H1 (cell line): ENCODE measurements around the gene FGFBP3. TPM values are rescaled to one million over a fixed set of nuclear protein-coding genes. Genes with fewer than 3 reads are reported as not detected.

Experiments used
- CTCF ChIA-PET: fragments of 300-600 bp; sonication (Branson Sonifier 250); formaldehyde crosslinking; loops from one replicate; lab custom pipeline; 2021; ENCODE audit not compliant: partially characterized antibody; lab: Charles Lee
- POLR2A ChIA-PET: fragments of 300-600 bp; sonication (Branson Sonifier 250); formaldehyde crosslinking; loops from one replicate; lab custom pipeline; 2021; ENCODE audit warnings: inconsistent platforms; ENCODE audit not compliant: partially characterized antibody; lab: Charles Lee
- DNase-seq, 2 experiments: peaks; one replicate each; pipeline versions ENCODE4 v3.0.0 to v3.0.0-alpha.2; 2010 to 2022; ENCODE audit warnings: low spot score in 2 of 2, low read depth in 1 of 2, mixed read lengths in 1 of 2
- FAIRE-seq: peaks from 2 replicates; lab custom pipeline; 2011; peaks lifted over from hg19 to GRCh38; lab: Jason Lieb, UNC
- H2AFZ ChIP-seq: 2 replicates; pipeline ENCODE4 v1.8.1; 2012; ENCODE audit warnings: low read length, inconsistent platforms
- H2AK5ac ChIP-seq: 2 replicates; pipeline ENCODE4 v1.6.1; 2013; ENCODE audit warnings: low read depth, low read length
- H2BK120ac ChIP-seq: replicated peaks from 2 replicates; pipeline ENCODE3; 2013; ENCODE audit warnings: low read depth, low read length, inconsistent platforms
- H2BK12ac ChIP-seq: 2 replicates; pipeline ENCODE4 v1.6.1; 2013; ENCODE audit warnings: low read depth, low read length
- H2BK15ac ChIP-seq: 2 replicates; pipeline ENCODE4 v1.6.1; 2013; ENCODE audit warnings: low read length
- H2BK20ac ChIP-seq: 2 replicates; pipeline ENCODE4 v1.6.1; 2013; ENCODE audit warnings: low read length
- H2BK5ac ChIP-seq: 2 replicates; pipeline ENCODE4 v1.6.1; 2013; ENCODE audit warnings: low read depth, low read length
- H3K14ac ChIP-seq: 2 replicates; pipeline ENCODE4 v1.6.1; 2013; ENCODE audit warnings: inconsistent platforms; ENCODE audit not compliant: insufficient read length
- H3K18ac ChIP-seq: 2 replicates; pipeline ENCODE4 v1.6.1; 2013; ENCODE audit warnings: low read length; ENCODE audit errors: extremely low read depth
- H3K23ac ChIP-seq: 2 replicates; pipeline ENCODE4 v1.6.1; 2013; ENCODE audit warnings: inconsistent platforms; ENCODE audit not compliant: insufficient read length
- H3K23me2 ChIP-seq: 2 replicates; pipeline ENCODE4 v1.6.1; 2013; ENCODE audit warnings: low read depth, low read length
- H3K27ac ChIP-seq: 2 replicates; pipeline ENCODE4 v1.6.1; 2011; ENCODE audit warnings: low read depth, low read length, inconsistent platforms
- H3K27me3 ChIP-seq, 4 experiments: replicated peaks in 1 of 4; 1 replicate in 1 of 4; 2 replicates in 3 of 4; pipeline versions ENCODE4 v1.6.1 to v1.8.1; 2011 to 2013; ENCODE audit warnings: low read length in 3 of 4, mild to moderate bottlenecking in 3 of 4, inconsistent platforms in 2 of 4, mixed read lengths in 2 of 4, moderate library complexity in 1 of 4; ENCODE audit not compliant: control insufficient read depth in 3 of 4, insufficient read depth in 3 of 4; ENCODE audit errors: extremely low read depth in 1 of 4
- H3K36me3 ChIP-seq, 4 experiments: 2 replicates each; pipeline versions ENCODE4 v1.6.1 to v1.8.1; 2011 to 2013; ENCODE audit warnings: mild to moderate bottlenecking in 4 of 4, low read length in 3 of 4, moderate library complexity in 2 of 4, control low read depth in 1 of 4, inconsistent platforms in 1 of 4; ENCODE audit not compliant: insufficient read depth in 4 of 4, control insufficient read depth in 2 of 4
- H3K4ac ChIP-seq: replicated peaks from 2 replicates; pipeline ENCODE3; 2013; ENCODE audit warnings: low read length, low read depth, mixed read lengths, inconsistent platforms; ENCODE audit not compliant: insufficient read length
- H3K4me1 ChIP-seq, 4 experiments: replicated peaks in 1 of 4; 1 replicate in 1 of 4; 2 replicates in 3 of 4; pipeline versions ENCODE4 v1.6.1 to v1.8.1; 2011 to 2013; ENCODE audit warnings: low read length in 3 of 4, inconsistent platforms in 2 of 4, mixed read lengths in 1 of 4; ENCODE audit not compliant: insufficient read depth in 4 of 4, control insufficient read depth in 3 of 4
- H3K4me2 ChIP-seq, 2 experiments: 2 replicates each; pipeline versions ENCODE4 v1.6.1 to v1.8.1; 2011 to 2013; ENCODE audit warnings: low read depth in 2 of 2, low read length in 2 of 2, control low read depth in 1 of 2, inconsistent platforms in 1 of 2, mild to moderate bottlenecking in 1 of 2; ENCODE audit not compliant: insufficient read depth in 1 of 2
- H3K4me3 ChIP-seq, 4 experiments: fragments of 200-600, 300-600 bp in 1 of 4; sonication (generic), shearing (Covaris generic), sonication (Bioruptor Twin) in 1 of 4; 2 replicates each; pipeline versions ENCODE4 v1.5.1 to v1.8.1; 2011 to 2016; ENCODE audit warnings: low read length in 4 of 4, low read depth in 3 of 4, control low read depth in 2 of 4, inconsistent platforms in 2 of 4, mild to moderate bottlenecking in 2 of 4, mixed read lengths in 1 of 4, moderate library complexity in 1 of 4; ENCODE audit not compliant: insufficient read depth in 2 of 4; ENCODE audit errors: extremely low read depth in 1 of 4
- H3K56ac ChIP-seq: replicated peaks from 2 replicates; pipeline ENCODE3; 2013; ENCODE audit warnings: low read depth, mild to moderate bottlenecking, mixed read lengths, low read length, inconsistent platforms; ENCODE audit not compliant: insufficient read length
- H3K79me1 ChIP-seq: 2 replicates; pipeline ENCODE4 v1.6.1; 2013; ENCODE audit warnings: low read depth, low read length, control low read depth
- H3K79me2 ChIP-seq, 2 experiments: 2 replicates each; pipeline versions ENCODE4 v1.6.1 to v1.8.1; 2012 to 2013; ENCODE audit warnings: low read length in 2 of 2, mild to moderate bottlenecking in 2 of 2, inconsistent platforms in 1 of 2; ENCODE audit not compliant: insufficient read depth in 2 of 2, control insufficient read depth in 1 of 2
- H3K9ac ChIP-seq, 4 experiments: replicated peaks in 1 of 4; 1 replicate in 1 of 4; 2 replicates in 3 of 4; pipeline versions ENCODE4 v1.6.1 to v1.8.1; 2011 to 2013; ENCODE audit warnings: low read depth in 3 of 4, low read length in 3 of 4, control low read depth in 2 of 4, mild to moderate bottlenecking in 2 of 4, moderate library complexity in 2 of 4, inconsistent platforms in 1 of 4; ENCODE audit errors: extremely low read depth in 1 of 4
- H3K9me3 ChIP-seq, 2 experiments: 2 replicates each; pipeline versions ENCODE4 v1.6.1 to v1.8.1; 2012 to 2013; ENCODE audit warnings: mild to moderate bottlenecking in 2 of 2, moderate library complexity in 2 of 2, control low read depth in 1 of 2, inconsistent platforms in 1 of 2, low read depth in 1 of 2, low read length in 1 of 2, mixed read lengths in 1 of 2; ENCODE audit not compliant: insufficient read depth in 2 of 2
- H4K20me1 ChIP-seq, 2 experiments: replicated peaks in 1 of 2; 2 replicates each; pipeline versions ENCODE3 to v1.8.1; 2011 to 2013; ENCODE audit warnings: inconsistent platforms in 2 of 2, low read length in 2 of 2, mild to moderate bottlenecking in 1 of 2; ENCODE audit not compliant: insufficient read depth in 2 of 2, control insufficient read depth in 1 of 2
- H4K5ac ChIP-seq: 2 replicates; pipeline ENCODE4 v1.6.1; 2013; ENCODE audit warnings: low read length, low read depth, mixed read lengths, inconsistent platforms; ENCODE audit not compliant: insufficient read length
- H4K8ac ChIP-seq: 2 replicates; pipeline ENCODE4 v1.8.0; 2013; ENCODE audit warnings: mild to moderate bottlenecking, moderate library complexity, low read length, inconsistent platforms; ENCODE audit not compliant: insufficient read depth; ENCODE audit errors: extremely low read depth
- H4K91ac ChIP-seq: replicated peaks from 2 replicates; pipeline ENCODE3; 2013; ENCODE audit warnings: low read length, mixed read lengths, inconsistent platforms; ENCODE audit not compliant: insufficient read length
- JUND ChIP-seq: IDR thresholded peaks from 2 replicates; pipeline ENCODE4 v1.6.1; 2011; ENCODE audit warnings: mild to moderate bottlenecking, improper control_type of control experiment, low read length
- SP2 ChIP-seq: IDR thresholded peaks from 2 replicates; pipeline ENCODE4 v1.6.1; 2012; ENCODE audit warnings: mild to moderate bottlenecking, low read length, inconsistent platforms
- WGBS, 2 experiments: shearing (Covaris generic) in 1 of 2; methylation state at CpG; one replicate each; pipeline versions ENCODE4 v1.1.6 to v1.1.7; 2013 to 2015; ENCODE audit warnings: low lambda C conversion rate in 2 of 2, mixed read lengths in 2 of 2, inconsistent platforms in 1 of 2, low coverage in 1 of 2, missing lambda C conversion rate in 1 of 2; ENCODE audit not compliant: insufficient replicate concordance in 2 of 2, insufficient coverage in 1 of 2, insufficient read length in 1 of 2; ENCODE audit errors: extremely low coverage in 1 of 2, missing lambda C conversion rate in 1 of 2; 5-methylcytosine and 5-hydroxymethylcytosine counted together
- polyA plus RNA-seq, 7 experiments: library from polyadenylated mRNA; depleted of rRNA in 3 of 7; stranded (reverse) in 5 of 7; unstranded in 2 of 7; fragments of >200 nt in 5 of 7; fragments of 200-250 nt in 2 of 7; gene quantifications; 1 replicate in 5 of 7; 2 replicates in 1 of 7; 4 replicates in 1 of 7; pipeline versions ENCODE4 v1.2.1 to v1.2.3, GENCODE V29; 2011 to 2013; ENCODE audit warnings: missing spikeins in 2 of 7, mixed read lengths in 2 of 7
- total RNA-seq: library from RNA; stranded (reverse); fragmentation: NEBNext Ultra II Directional; extraction: Animal tissue kit (Norgen Biotek cat#: 25700); gene quantifications from 2 replicates; pipeline ENCODE4 v1.2.1, GENCODE V29; 2021

The FGFBP3 gene
- total and polyA plus RNA-seq, 2 of the 8 experiments (the other 6 are each of a cell fraction or from before 2014, with no cell fraction given) = 54.6 to 115 TPM

DNA sequence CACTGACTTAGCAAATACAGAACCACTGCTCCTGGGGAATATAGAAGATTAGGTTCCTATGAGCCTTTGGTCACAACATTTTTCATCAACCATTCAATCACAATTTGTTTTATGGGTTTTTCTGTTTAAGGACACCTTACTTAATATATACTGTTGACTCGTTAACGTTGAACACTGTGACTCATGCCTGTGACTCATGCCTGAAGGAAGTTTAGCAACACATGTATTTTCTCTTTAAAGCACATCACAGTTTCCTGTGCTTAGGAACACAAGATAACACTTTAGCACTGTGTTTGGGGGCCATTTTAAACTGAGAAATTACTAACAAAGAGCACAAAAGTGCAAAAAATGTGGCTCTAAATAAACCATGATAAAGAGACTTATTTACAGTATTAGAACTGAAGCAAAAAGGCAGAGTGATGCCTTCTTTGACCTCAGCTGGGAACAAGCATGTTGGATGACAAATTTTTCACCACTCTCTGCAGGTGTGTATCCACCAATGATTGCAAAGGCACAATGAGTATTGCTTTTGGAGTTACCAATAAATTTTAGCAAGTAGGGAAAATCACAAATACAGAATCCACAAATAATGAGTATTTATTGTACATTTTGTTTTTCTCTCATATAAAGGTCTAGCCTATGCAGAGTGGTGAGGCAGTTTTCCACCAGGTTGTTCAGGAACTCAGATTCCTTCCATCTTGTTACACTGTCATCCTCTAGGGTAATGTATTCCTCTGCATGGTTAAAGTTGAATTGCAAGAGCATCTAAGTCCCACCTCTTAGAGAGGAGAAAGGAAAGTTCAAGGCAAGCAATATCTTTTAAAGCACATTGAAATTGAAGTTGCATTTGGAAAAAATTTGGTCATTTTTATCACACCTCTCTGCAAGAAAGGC is 7.3 kb downstream of the FGFBP3 start:
- Histone ChIP-seq H3K9ac (no peak overlapping the region), H3K9me3 (no peaks in the 10 kb centered on the region), H3K36me3 (peaks cover 2 to 23% (median 9%) of the 10 kb centered on the region in 4 experiments; a peak in 5 of 8 replicates), H4K8ac (no peak overlapping the region), H3K4me1 (peaks cover 0 to 6% (median 4%) of the 10 kb centered on the region in 4 experiments; a peak in 3 of 7 replicates), H4K20me1 (no peaks in the 10 kb centered on the region), H3K27me3 (no peaks in the 10 kb centered on the region), H2BK12ac (no peak overlapping the region), H4K91ac (no peak overlapping the region), H2BK5ac (no peak overlapping the region), H3K79me2 (peaks cover 4 to 9% of the 10 kb centered on the region in 2 experiments), H3K4me3 (no peak overlapping the region), H3K27ac (no peak overlapping the region), H2AK5ac (no peak overlapping the region), H2BK120ac (no peak overlapping the region), H4K5ac (no peak overlapping the region), H3K23me2 (no peaks in the 10 kb centered on the region; the same call in 1 of the 2 replicates), H2BK15ac (no peak overlapping the region), H3K14ac (no peak overlapping the region), H3K56ac (no peak overlapping the region), H3K4me2 (no peak overlapping the region), H2BK20ac (no peak overlapping the region), H3K23ac (no peak overlapping the region), H3K79me1 (peaks cover under 1% of the 10 kb centered on the region; the same call in 1 of the 2 replicates), H2AFZ (no peak overlapping the region), H3K4ac (no peak overlapping the region), H3K18ac (no peak overlapping the region)
- CTCF ChIA-PET = interaction anchor here (0.6 to 1.2 kb wide), 4 partner anchors 11 to 696 kb away, joined by 3 to 4 read pairs (median 4); no protein-coding TSS in a partner anchor
- FAIRE-seq = no peak
- no peak for TF ChIP-seq SP2
- 0 out of 2 replicates have a peak, but pooled peaks have one; percentile 26 for TF ChIP-seq JUND
- POLR2A ChIA-PET = interaction anchor here (1.2 kb wide), 1 partner anchor 9 kb away, joined by 3 read pairs; no protein-coding TSS in a partner anchor
- WGBS, 2 experiments = 86% methylated on average over 2 of the region's 2 CpGs; no CpG with 5 or more reads in 1 of the 2 experiments
- no peak for DNase-seq
